Measurements from ENCODE around the gene ZNF516.

ZNF516 gene

DNA sequence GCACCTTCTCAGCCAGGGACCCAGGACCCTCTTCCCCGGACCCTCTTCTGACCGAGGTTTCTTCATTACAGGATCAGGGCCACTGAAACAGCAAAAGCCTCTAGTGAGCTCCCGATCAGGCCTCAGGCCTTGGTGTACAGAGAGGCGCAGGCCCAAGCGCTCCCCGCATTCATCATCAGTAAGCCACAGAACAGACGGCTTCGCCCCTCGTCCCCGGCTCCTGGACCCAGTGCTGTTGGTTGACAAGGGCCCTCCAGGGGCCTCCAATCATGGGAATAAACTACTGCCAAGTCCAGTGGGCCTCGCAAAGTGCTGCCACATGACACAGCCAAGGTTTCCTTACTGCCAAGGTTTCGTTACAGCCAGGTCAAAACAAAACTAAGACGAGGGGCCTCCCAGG, 111.4 kb downstream of the ZNF516 start:
- Histone ChIP-seq H3K4me3 (ENCODE audit: low read depth, low read length) (no peak overlapping the region), H3K4me1 (ENCODE audit: control insufficient read depth, insufficient read depth, low read length) (peaks cover 2% of the 10 kb centered on the region), H3K9me3 (ENCODE audit: control insufficient read depth, insufficient read depth, low read length) (no peaks in the 10 kb centered on the region), H3K27me3 (ENCODE audit: control insufficient read depth, insufficient read depth, low read length) (no peaks in the 10 kb centered on the region), H3K9ac (ENCODE audit: low read depth, low read length) (no peak overlapping the region), H3K36me3 (ENCODE audit: control insufficient read depth, insufficient read depth, low read length) (peaks cover 7% of the 10 kb centered on the region)

DNA sequence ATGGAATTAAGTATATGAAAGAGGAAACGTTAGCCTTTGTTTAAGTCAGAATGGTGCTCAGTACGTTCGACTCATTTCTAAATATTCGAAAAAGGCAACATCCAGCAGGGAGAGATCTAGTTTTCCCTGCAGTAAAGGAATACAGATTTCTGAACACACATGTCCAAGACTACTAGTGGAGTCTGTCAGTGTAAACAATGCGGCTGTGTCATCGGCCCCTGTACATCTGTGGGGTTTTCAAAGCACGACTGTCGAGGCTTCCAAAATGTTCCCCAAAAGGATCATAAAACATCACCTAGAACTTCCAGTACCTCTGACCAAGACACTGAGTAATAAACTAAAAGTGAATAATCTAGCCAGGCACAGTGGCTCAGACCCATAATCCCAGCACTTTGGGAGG, 112.8 kb downstream of the ZNF516 start:
- Histone ChIP-seq H3K36me3 (ENCODE audit: control insufficient read depth, insufficient read depth, low read length) (peaks cover 7% of the 10 kb centered on the region), H3K27me3 (ENCODE audit: control insufficient read depth, insufficient read depth, low read length) (no peaks in the 10 kb centered on the region), H3K4me3 (ENCODE audit: low read depth, low read length) (no peak overlapping the region), H3K4me1 (ENCODE audit: control insufficient read depth, insufficient read depth, low read length) (peaks cover 2% of the 10 kb centered on the region), H3K9ac (ENCODE audit: low read depth, low read length) (no peak overlapping the region), H3K9me3 (ENCODE audit: control insufficient read depth, insufficient read depth, low read length) (no peaks in the 10 kb centered on the region)

DNA sequence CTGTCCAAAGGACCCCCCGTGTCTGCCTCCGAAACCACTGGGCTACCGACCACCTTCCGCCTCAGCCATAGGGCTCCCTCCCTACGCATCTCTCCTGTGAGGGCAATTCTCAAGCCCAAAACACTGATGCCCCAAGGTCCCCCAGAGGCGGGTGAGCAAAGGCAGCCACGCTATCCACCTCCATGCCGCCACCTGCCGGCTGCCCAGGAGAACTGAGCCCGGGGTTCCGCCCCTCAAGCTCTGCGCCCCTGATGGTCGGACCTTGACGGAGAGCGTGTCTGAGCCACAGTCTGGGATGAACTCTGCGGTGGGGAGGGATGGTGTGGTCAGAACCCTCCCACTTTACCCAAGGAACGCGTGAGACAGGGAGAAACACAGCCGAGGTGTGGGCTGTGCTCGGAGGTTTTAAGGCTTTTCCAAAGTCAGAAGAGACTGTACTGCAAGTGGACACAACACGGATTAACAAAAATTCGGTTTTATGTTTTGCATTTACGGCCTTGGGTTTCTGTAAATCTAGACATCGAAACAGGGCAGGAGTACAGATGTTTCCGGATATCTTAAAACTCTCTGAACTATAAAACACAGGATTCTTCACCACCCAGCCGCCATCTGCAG, 114.1 kb downstream of the ZNF516 start:
- Histone ChIP-seq H3K4me1 (ENCODE audit: control insufficient read depth, insufficient read depth, low read length) (peaks cover 2% of the 10 kb centered on the region), H3K9ac (ENCODE audit: low read depth, low read length) (no peak overlapping the region)

DNA sequence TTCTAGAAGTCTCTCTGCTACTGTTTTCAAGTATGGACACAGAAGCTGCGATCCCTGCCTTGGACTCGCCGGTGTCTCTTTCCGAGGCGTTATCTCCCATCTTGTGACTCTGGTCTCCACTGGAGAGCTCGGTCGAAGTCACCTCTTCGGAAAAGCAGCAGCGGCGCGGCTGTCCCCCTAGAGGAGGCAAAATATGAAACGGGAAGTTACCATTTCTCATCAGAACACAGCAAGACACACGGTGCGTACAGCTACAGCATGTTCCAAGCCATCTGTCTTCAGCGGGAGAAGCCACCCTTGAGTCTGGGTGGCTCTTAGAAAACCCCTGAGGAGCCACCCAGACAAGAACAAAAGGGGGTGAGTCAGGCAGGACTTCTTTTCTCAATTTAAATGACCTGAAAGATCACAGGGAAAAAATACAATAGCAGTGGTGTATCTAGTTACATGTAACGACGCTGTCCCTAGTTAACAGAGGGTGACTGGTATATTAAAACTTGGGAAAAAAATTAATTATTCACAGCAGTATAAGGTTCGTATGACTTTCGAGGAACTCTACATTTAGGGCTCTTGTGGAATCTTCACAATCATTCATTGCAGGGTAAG, 114.8 kb downstream of the ZNF516 start:
- Histone ChIP-seq H3K4me3 (ENCODE audit: low read depth, low read length) (no peak overlapping the region), H3K27me3 (ENCODE audit: control insufficient read depth, insufficient read depth, low read length) (no peaks in the 10 kb centered on the region), H3K9ac (ENCODE audit: low read depth, low read length) (no peak overlapping the region), H3K4me1 (ENCODE audit: control insufficient read depth, insufficient read depth, low read length) (peaks cover 2% of the 10 kb centered on the region), H3K9me3 (ENCODE audit: control insufficient read depth, insufficient read depth, low read length) (no peaks in the 10 kb centered on the region), H3K36me3 (ENCODE audit: control insufficient read depth, insufficient read depth, low read length) (peaks cover 7% of the 10 kb centered on the region)

More for the DNA sequence above, 114.1 kb downstream of the ZNF516 start:
- H3K27me3 ChIP-seq (ENCODE audit: control insufficient read depth, insufficient read depth, low read length): no peaks in the 10 kb centered on the region
- no peaks in the 10 kb centered on the region for H3K9me3 ChIP-seq (ENCODE audit: control insufficient read depth, insufficient read depth, low read length)
- H3K36me3 ChIP-seq (ENCODE audit: control insufficient read depth, insufficient read depth, low read length): peaks cover 7% of the 10 kb centered on the region
- no peak overlapping the region for H3K4me3 ChIP-seq (ENCODE audit: low read depth, low read length)

DNA sequence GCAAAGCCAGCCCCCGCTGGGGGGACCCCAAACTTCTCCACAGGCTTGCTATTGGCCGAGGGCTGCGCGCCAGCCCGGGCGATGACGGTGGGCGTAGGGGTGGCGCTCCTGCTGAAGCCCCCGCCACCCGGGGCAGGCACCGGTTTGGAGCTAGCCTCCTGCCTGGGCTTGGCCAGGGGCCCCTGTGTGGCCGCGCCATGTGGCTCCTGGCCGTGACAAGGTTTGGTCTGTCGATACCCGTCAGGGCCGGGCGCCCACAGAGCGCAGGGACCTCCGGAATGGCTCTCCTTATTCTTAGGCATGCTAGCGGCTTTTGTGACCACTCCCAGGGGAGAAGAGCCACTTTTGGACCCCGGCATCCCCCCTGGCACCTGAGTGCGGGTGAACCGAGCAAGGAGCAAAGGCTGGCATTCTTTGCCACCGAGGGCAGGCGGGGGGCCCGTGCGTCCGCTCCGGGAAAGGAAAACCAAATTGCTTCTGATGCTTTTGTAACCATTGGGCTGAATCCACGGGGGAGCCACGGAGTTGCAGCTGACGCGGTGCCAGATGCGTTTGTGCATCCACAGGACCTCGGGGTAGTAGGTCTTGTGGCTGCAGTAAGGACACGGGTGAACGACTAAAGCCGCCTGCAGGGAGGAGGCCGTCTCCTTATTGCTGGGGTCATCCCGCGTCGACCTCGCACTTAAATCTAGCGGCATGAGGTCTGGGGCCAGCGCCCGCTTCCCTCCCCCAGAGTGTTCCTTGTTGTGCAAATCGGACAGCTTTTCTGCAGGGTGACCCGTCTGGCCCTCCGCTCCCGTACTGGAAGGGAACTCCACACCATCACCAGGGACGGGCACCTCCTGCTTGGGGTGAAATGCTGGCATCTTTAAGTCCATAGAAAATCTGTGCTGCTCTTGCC, 115.6 kb downstream of the ZNF516 start:
- Histone ChIP-seq H3K36me3 (ENCODE audit: control insufficient read depth, insufficient read depth, low read length) (peaks cover 7% of the 10 kb centered on the region), H3K9me3 (ENCODE audit: control insufficient read depth, insufficient read depth, low read length) (no peaks in the 10 kb centered on the region), H3K4me3 (ENCODE audit: low read depth, low read length) (no peak overlapping the region), H3K4me1 (ENCODE audit: control insufficient read depth, insufficient read depth, low read length) (peaks cover 2% of the 10 kb centered on the region), H3K27me3 (ENCODE audit: control insufficient read depth, insufficient read depth, low read length) (no peaks in the 10 kb centered on the region), H3K9ac (ENCODE audit: low read depth, low read length) (no peak overlapping the region)

DNA sequence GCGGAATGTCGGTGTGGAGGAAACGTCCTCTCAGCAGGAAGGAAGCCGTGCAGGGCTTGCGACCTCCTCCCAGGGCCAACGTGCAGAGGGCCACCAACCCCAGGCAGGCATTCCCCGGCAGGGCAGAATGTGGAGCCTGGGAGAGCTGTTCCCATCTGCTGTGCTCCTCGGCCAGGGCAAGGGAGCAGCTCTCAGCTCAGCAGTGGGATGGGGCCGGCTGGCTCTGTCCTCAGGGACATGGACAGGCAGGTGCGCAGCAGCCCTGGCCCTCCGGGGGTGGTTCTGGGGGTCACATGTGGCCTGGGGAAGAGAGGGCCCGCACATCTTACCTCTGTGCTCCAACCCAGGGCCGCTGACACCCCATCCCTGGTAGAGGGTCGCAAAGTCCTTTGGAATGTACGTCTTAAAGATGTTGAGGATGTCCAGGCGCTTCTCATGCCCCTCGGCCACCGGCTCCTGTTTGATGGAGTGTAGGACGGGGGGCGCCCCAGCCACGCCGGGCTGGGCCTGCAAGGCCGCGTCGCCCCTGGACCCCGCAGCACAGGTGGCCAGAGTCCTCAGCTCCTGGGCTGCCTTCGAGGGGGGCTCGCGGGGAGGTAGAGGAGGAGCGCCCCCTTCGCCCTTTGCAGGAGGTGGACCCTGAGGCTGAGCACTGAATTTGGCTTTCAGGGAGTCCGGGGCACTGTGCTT, 116.4 kb downstream of the ZNF516 start:
- Histone ChIP-seq H3K4me3 (ENCODE audit: low read depth, low read length) (no peak overlapping the region), H3K9ac (ENCODE audit: low read depth, low read length) (no peak overlapping the region), H3K9me3 (ENCODE audit: control insufficient read depth, insufficient read depth, low read length) (no peaks in the 10 kb centered on the region), H3K4me1 (ENCODE audit: control insufficient read depth, insufficient read depth, low read length) (peaks cover 2% of the 10 kb centered on the region), H3K27me3 (ENCODE audit: control insufficient read depth, insufficient read depth, low read length) (no peaks in the 10 kb centered on the region), H3K36me3 (ENCODE audit: control insufficient read depth, insufficient read depth, low read length) (peaks cover 7% of the 10 kb centered on the region)

DNA sequence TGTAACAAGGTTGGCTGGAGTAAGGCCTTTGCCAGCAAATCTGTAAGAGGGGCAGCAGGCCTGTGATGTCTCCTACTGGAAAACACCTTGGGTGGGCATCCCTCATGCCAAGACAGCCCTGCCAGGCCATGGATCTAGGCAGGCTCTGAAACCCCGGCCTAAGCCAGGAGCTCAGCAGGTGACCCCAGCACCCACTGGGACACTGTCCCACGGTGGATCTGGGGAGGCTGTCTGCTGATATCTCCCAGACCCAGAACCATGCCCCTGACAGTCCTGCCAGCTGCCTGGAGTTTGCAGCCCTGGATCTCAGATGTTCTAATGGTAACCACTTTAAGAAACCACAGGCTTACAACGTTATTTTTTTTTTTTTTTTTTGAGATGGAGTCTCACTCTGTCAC, 117.7 kb downstream of the ZNF516 start:
- Histone ChIP-seq H3K27me3 (ENCODE audit: control insufficient read depth, insufficient read depth, low read length) (no peaks in the 10 kb centered on the region), H3K36me3 (ENCODE audit: control insufficient read depth, insufficient read depth, low read length) (peaks cover 7% of the 10 kb centered on the region), H3K9ac (ENCODE audit: low read depth, low read length) (no peak overlapping the region), H3K4me1 (ENCODE audit: control insufficient read depth, insufficient read depth, low read length) (peaks cover 4% of the 10 kb centered on the region), H3K9me3 (ENCODE audit: control insufficient read depth, insufficient read depth, low read length) (no peaks in the 10 kb centered on the region), H3K4me3 (ENCODE audit: low read depth, low read length) (no peak overlapping the region)

DNA sequence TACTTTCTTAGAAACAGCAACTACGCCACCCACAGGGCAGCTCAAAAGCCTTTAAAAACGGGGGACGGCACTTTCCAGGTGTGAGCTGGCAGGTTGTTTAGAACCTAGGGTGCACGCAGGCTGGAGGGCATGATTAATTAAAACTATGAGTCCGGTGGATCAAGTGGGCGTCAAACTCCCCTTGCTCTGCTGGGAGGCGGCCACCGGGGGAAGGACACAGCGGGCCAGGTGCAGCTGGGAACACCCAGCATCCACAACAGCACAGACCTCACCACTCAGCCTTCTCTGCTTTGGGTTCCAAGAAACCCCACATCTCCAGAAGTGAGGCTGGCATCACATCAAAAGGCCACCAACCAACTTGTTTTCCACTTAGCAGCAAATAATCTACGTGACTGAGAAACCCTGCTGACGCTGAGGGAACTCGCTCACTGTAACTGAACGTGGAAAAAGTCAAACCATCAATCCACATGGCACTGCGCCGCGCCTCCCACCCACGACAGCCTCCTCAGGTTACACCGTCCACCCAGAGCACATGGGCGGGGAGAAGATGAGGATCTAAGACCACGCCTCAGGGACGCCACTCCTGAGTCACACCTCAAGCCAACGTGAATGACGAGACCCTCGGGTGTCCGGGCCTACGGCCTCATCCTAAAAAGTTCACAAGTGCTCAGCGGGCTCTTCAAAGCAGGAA, 118.2 kb downstream of the ZNF516 start:
- no peak overlapping the region for H3K4me3 ChIP-seq (ENCODE audit: low read depth, low read length)
- no peaks in the 10 kb centered on the region for H3K9me3 ChIP-seq (ENCODE audit: control insufficient read depth, insufficient read depth, low read length)
- peaks cover 4% of the 10 kb centered on the region for H3K4me1 ChIP-seq (ENCODE audit: control insufficient read depth, insufficient read depth, low read length)
- H3K27me3 ChIP-seq (ENCODE audit: control insufficient read depth, insufficient read depth, low read length): no peaks in the 10 kb centered on the region
- no peak overlapping the region for H3K9ac ChIP-seq (ENCODE audit: low read depth, low read length)
- H3K36me3 ChIP-seq (ENCODE audit: control insufficient read depth, insufficient read depth, low read length): peaks cover 7% of the 10 kb centered on the region

DNA sequence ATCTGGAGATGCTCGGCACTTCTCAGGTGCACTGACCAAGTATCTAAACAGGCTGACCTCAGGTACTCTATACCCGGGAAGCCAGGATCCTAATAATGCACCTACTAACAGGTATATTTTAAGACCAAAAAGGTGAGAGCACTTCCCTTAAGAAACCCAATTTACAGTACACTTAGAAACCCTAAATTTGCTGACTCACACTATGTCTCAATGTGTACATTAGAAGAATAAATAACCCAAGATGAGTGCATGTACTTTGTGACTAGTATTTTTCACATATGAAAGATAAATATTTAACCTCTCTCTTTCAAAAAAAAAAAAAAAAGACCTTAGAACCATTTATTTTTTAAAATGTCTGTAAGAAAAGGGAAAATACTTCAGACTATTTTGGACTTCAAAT, 118.8 kb downstream of the ZNF516 start:
- peaks cover 7% of the 10 kb centered on the region for H3K36me3 ChIP-seq (ENCODE audit: control insufficient read depth, insufficient read depth, low read length)
- no peak overlapping the region for H3K9ac ChIP-seq (ENCODE audit: low read depth, low read length)
- H3K4me3 ChIP-seq (ENCODE audit: low read depth, low read length): no peak overlapping the region
- H3K27me3 ChIP-seq (ENCODE audit: control insufficient read depth, insufficient read depth, low read length): no peaks in the 10 kb centered on the region
- H3K4me1 ChIP-seq (ENCODE audit: control insufficient read depth, insufficient read depth, low read length): peaks cover 4% of the 10 kb centered on the region
- no peaks in the 10 kb centered on the region for H3K9me3 ChIP-seq (ENCODE audit: control insufficient read depth, insufficient read depth, low read length)

DNA sequence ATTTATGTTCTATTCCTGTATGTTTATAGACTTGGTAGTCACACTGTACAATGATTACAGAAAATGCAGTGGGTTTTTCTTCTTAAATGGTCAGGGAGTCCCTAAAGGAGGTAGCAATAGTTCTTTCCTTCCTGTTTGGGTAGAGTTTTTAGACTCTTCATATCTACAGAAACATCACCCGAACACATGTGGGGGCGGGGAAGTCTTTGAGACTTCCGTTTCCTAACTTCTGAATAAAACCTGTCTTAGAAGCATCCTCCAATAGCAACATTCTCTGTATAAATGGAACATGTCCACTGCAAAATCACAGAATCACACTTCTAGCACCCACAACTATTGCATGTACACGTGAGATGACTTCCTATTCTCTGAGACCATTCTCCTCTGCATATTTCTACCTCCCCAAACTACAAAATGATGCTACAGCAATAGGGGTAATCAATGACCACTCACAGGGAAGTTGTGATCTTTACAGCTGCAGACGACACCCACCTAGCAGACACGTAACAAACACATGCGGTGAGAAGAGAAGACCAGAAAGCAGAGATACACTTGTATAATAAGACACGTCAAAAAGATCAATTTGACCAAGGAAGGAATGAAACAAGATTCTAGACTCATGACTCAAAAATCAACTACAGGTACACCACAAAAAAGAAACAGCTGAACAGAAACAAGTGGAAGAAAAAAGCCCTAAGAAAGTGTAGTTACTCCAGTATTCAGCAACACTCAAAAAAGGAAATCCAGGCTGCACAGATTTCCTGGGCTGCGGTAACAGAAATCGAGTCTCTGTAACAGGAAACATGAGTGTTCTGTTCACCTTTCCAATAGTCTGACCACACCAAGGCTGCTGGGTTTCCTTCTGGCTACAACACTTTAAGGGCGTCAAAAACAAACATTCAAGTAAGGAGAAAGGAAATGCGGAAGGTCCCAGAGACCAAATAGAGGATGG, 120.4 kb downstream of the ZNF516 start:
- Histone ChIP-seq H3K4me3 (ENCODE audit: low read depth, low read length) (no peak overlapping the region), H3K9me3 (ENCODE audit: control insufficient read depth, insufficient read depth, low read length) (no peaks in the 10 kb centered on the region), H3K27me3 (ENCODE audit: control insufficient read depth, insufficient read depth, low read length) (no peaks in the 10 kb centered on the region), H3K4me1 (ENCODE audit: control insufficient read depth, insufficient read depth, low read length) (peaks cover 2% of the 10 kb centered on the region), H3K9ac (ENCODE audit: low read depth, low read length) (no peak overlapping the region), H3K36me3 (ENCODE audit: control insufficient read depth, insufficient read depth, low read length) (peaks cover 7% of the 10 kb centered on the region)

All from iPS-15b (cell line).